H1 (cell line): Measurements from ENCODE around the gene STEAP4. TPM values are rescaled to one million over a fixed set of nuclear protein-coding genes. Genes with fewer than 3 reads are reported as not detected.

Experiments
- CTCF ChIA-PET: fragments of 300-600 bp; sonication (Branson Sonifier 250); formaldehyde crosslinking; loops from one replicate; lab custom pipeline; 2021; ENCODE audit not compliant: partially characterized antibody; lab: Charles Lee
- POLR2A ChIA-PET: fragments of 300-600 bp; sonication (Branson Sonifier 250); formaldehyde crosslinking; loops from one replicate; lab custom pipeline; 2021; ENCODE audit warnings: inconsistent platforms; ENCODE audit not compliant: partially characterized antibody; lab: Charles Lee
- DNase-seq, 2 experiments: peaks; one replicate each; pipeline versions ENCODE4 v3.0.0 to v3.0.0-alpha.2; 2010 to 2022; ENCODE audit warnings: low spot score in 2 of 2, low read depth in 1 of 2, mixed read lengths in 1 of 2
- FAIRE-seq: peaks from 2 replicates; lab custom pipeline; 2011; peaks lifted over from hg19 to GRCh38; lab: Jason Lieb, UNC
- H2AFZ ChIP-seq: 2 replicates; pipeline ENCODE4 v1.8.1; 2012; ENCODE audit warnings: low read length, inconsistent platforms
- H2AK5ac ChIP-seq: 2 replicates; pipeline ENCODE4 v1.6.1; 2013; ENCODE audit warnings: low read depth, low read length
- H2BK120ac ChIP-seq: replicated peaks from 2 replicates; pipeline ENCODE3; 2013; ENCODE audit warnings: low read depth, low read length, inconsistent platforms
- H2BK12ac ChIP-seq: 2 replicates; pipeline ENCODE4 v1.6.1; 2013; ENCODE audit warnings: low read depth, low read length
- H2BK15ac ChIP-seq: 2 replicates; pipeline ENCODE4 v1.6.1; 2013; ENCODE audit warnings: low read length
- H2BK20ac ChIP-seq: 2 replicates; pipeline ENCODE4 v1.6.1; 2013; ENCODE audit warnings: low read length
- H2BK5ac ChIP-seq: 2 replicates; pipeline ENCODE4 v1.6.1; 2013; ENCODE audit warnings: low read depth, low read length
- H3K14ac ChIP-seq: 2 replicates; pipeline ENCODE4 v1.6.1; 2013; ENCODE audit warnings: inconsistent platforms; ENCODE audit not compliant: insufficient read length
- H3K18ac ChIP-seq: 2 replicates; pipeline ENCODE4 v1.6.1; 2013; ENCODE audit warnings: low read length; ENCODE audit errors: extremely low read depth
- H3K23ac ChIP-seq: 2 replicates; pipeline ENCODE4 v1.6.1; 2013; ENCODE audit warnings: inconsistent platforms; ENCODE audit not compliant: insufficient read length
- H3K23me2 ChIP-seq: 2 replicates; pipeline ENCODE4 v1.6.1; 2013; ENCODE audit warnings: low read depth, low read length
- H3K27ac ChIP-seq: 2 replicates; pipeline ENCODE4 v1.6.1; 2011; ENCODE audit warnings: low read depth, low read length, inconsistent platforms
- H3K27me3 ChIP-seq, 4 experiments: replicated peaks in 1 of 4; 1 replicate in 1 of 4; 2 replicates in 3 of 4; pipeline versions ENCODE4 v1.6.1 to v1.8.1; 2011 to 2013; ENCODE audit warnings: low read length in 3 of 4, mild to moderate bottlenecking in 3 of 4, inconsistent platforms in 2 of 4, mixed read lengths in 2 of 4, moderate library complexity in 1 of 4; ENCODE audit not compliant: control insufficient read depth in 3 of 4, insufficient read depth in 3 of 4; ENCODE audit errors: extremely low read depth in 1 of 4
- H3K36me3 ChIP-seq, 4 experiments: 2 replicates each; pipeline versions ENCODE4 v1.6.1 to v1.8.1; 2011 to 2013; ENCODE audit warnings: mild to moderate bottlenecking in 4 of 4, low read length in 3 of 4, moderate library complexity in 2 of 4, control low read depth in 1 of 4, inconsistent platforms in 1 of 4; ENCODE audit not compliant: insufficient read depth in 4 of 4, control insufficient read depth in 2 of 4
- H3K4ac ChIP-seq: replicated peaks from 2 replicates; pipeline ENCODE3; 2013; ENCODE audit warnings: low read length, low read depth, mixed read lengths, inconsistent platforms; ENCODE audit not compliant: insufficient read length
- H3K4me1 ChIP-seq, 4 experiments: replicated peaks in 1 of 4; 1 replicate in 1 of 4; 2 replicates in 3 of 4; pipeline versions ENCODE4 v1.6.1 to v1.8.1; 2011 to 2013; ENCODE audit warnings: low read length in 3 of 4, inconsistent platforms in 2 of 4, mixed read lengths in 1 of 4; ENCODE audit not compliant: insufficient read depth in 4 of 4, control insufficient read depth in 3 of 4
- H3K4me2 ChIP-seq, 2 experiments: 2 replicates each; pipeline versions ENCODE4 v1.6.1 to v1.8.1; 2011 to 2013; ENCODE audit warnings: low read depth in 2 of 2, low read length in 2 of 2, control low read depth in 1 of 2, inconsistent platforms in 1 of 2, mild to moderate bottlenecking in 1 of 2; ENCODE audit not compliant: insufficient read depth in 1 of 2
- H3K4me3 ChIP-seq, 4 experiments: fragments of 200-600, 300-600 bp in 1 of 4; sonication (generic), shearing (Covaris generic), sonication (Bioruptor Twin) in 1 of 4; 2 replicates each; pipeline versions ENCODE4 v1.5.1 to v1.8.1; 2011 to 2016; ENCODE audit warnings: low read length in 4 of 4, low read depth in 3 of 4, control low read depth in 2 of 4, inconsistent platforms in 2 of 4, mild to moderate bottlenecking in 2 of 4, mixed read lengths in 1 of 4, moderate library complexity in 1 of 4; ENCODE audit not compliant: insufficient read depth in 2 of 4; ENCODE audit errors: extremely low read depth in 1 of 4
- H3K56ac ChIP-seq: replicated peaks from 2 replicates; pipeline ENCODE3; 2013; ENCODE audit warnings: low read depth, mild to moderate bottlenecking, mixed read lengths, low read length, inconsistent platforms; ENCODE audit not compliant: insufficient read length
- H3K79me1 ChIP-seq: 2 replicates; pipeline ENCODE4 v1.6.1; 2013; ENCODE audit warnings: low read depth, low read length, control low read depth
- H3K79me2 ChIP-seq, 2 experiments: 2 replicates each; pipeline versions ENCODE4 v1.6.1 to v1.8.1; 2012 to 2013; ENCODE audit warnings: low read length in 2 of 2, mild to moderate bottlenecking in 2 of 2, inconsistent platforms in 1 of 2; ENCODE audit not compliant: insufficient read depth in 2 of 2, control insufficient read depth in 1 of 2
- H3K9ac ChIP-seq, 4 experiments: replicated peaks in 1 of 4; 1 replicate in 1 of 4; 2 replicates in 3 of 4; pipeline versions ENCODE4 v1.6.1 to v1.8.1; 2011 to 2013; ENCODE audit warnings: low read depth in 3 of 4, low read length in 3 of 4, control low read depth in 2 of 4, mild to moderate bottlenecking in 2 of 4, moderate library complexity in 2 of 4, inconsistent platforms in 1 of 4; ENCODE audit errors: extremely low read depth in 1 of 4
- H3K9me3 ChIP-seq, 2 experiments: 2 replicates each; pipeline versions ENCODE4 v1.6.1 to v1.8.1; 2012 to 2013; ENCODE audit warnings: mild to moderate bottlenecking in 2 of 2, moderate library complexity in 2 of 2, control low read depth in 1 of 2, inconsistent platforms in 1 of 2, low read depth in 1 of 2, low read length in 1 of 2, mixed read lengths in 1 of 2; ENCODE audit not compliant: insufficient read depth in 2 of 2
- H4K20me1 ChIP-seq, 2 experiments: replicated peaks in 1 of 2; 2 replicates each; pipeline versions ENCODE3 to v1.8.1; 2011 to 2013; ENCODE audit warnings: inconsistent platforms in 2 of 2, low read length in 2 of 2, mild to moderate bottlenecking in 1 of 2; ENCODE audit not compliant: insufficient read depth in 2 of 2, control insufficient read depth in 1 of 2
- H4K5ac ChIP-seq: 2 replicates; pipeline ENCODE4 v1.6.1; 2013; ENCODE audit warnings: low read length, low read depth, mixed read lengths, inconsistent platforms; ENCODE audit not compliant: insufficient read length
- H4K8ac ChIP-seq: 2 replicates; pipeline ENCODE4 v1.8.0; 2013; ENCODE audit warnings: mild to moderate bottlenecking, moderate library complexity, low read length, inconsistent platforms; ENCODE audit not compliant: insufficient read depth; ENCODE audit errors: extremely low read depth
- H4K91ac ChIP-seq: replicated peaks from 2 replicates; pipeline ENCODE3; 2013; ENCODE audit warnings: low read length, mixed read lengths, inconsistent platforms; ENCODE audit not compliant: insufficient read length
- BRCA1 ChIP-seq: IDR thresholded peaks from 2 replicates; pipeline ENCODE4 v1.6.1; 2012; ENCODE audit warnings: low read depth, low read length, improper control_type of control experiment
- CBX5 ChIP-seq: fragments of 300-800, 300-1000 bp; sonication (generic); IDR thresholded peaks from 2 replicates; pipeline ENCODE4 v1.7.1; 2016; ENCODE audit warnings: antibody characterized with exemption, low read length, low read depth
- EGR1 ChIP-seq: IDR thresholded peaks from 2 replicates; pipeline ENCODE4 v1.6.1; 2011; ENCODE audit warnings: low read depth, low read length, borderline replicate concordance
- FOSL1 ChIP-seq: IDR thresholded peaks from 2 replicates; pipeline ENCODE4 v1.6.1; 2011; ENCODE audit warnings: mild to moderate bottlenecking, low read depth, low read length, moderate library complexity; ENCODE audit not compliant: insufficient read depth
- NANOG ChIP-seq: IDR thresholded peaks from 2 replicates; pipeline ENCODE4 v1.6.1; 2011; ENCODE audit warnings: low read length, low read depth, mild to moderate bottlenecking, inconsistent platforms; ENCODE audit not compliant: insufficient read depth, poor library complexity, severe bottlenecking
- POLR2AphosphoS5 ChIP-seq: IDR thresholded peaks from 2 replicates; pipeline ENCODE4 v1.6.1; 2011; ENCODE audit warnings: low read depth, low read length
- RAD21 ChIP-seq, 2 experiments: IDR thresholded peaks in 1 of 2; conservative IDR thresholded peaks in 1 of 2; 2 replicates each; pipeline ENCODE4 v1.6.1; 2011; ENCODE audit warnings: low read depth in 2 of 2, low read length in 2 of 2, improper control_type of control experiment in 1 of 2, inconsistent platforms in 1 of 2, mild to moderate bottlenecking in 1 of 2, moderate library complexity in 1 of 2
- WGBS, 2 experiments: shearing (Covaris generic) in 1 of 2; methylation state at CpG; one replicate each; pipeline versions ENCODE4 v1.1.6 to v1.1.7; 2013 to 2015; ENCODE audit warnings: low lambda C conversion rate in 2 of 2, mixed read lengths in 2 of 2, inconsistent platforms in 1 of 2, low coverage in 1 of 2, missing lambda C conversion rate in 1 of 2; ENCODE audit not compliant: insufficient replicate concordance in 2 of 2, insufficient coverage in 1 of 2, insufficient read length in 1 of 2; ENCODE audit errors: extremely low coverage in 1 of 2, missing lambda C conversion rate in 1 of 2; 5-methylcytosine and 5-hydroxymethylcytosine counted together
- polyA plus RNA-seq, 7 experiments: library from polyadenylated mRNA; depleted of rRNA in 3 of 7; stranded (reverse) in 5 of 7; unstranded in 2 of 7; fragments of >200 nt in 5 of 7; fragments of 200-250 nt in 2 of 7; gene quantifications; 1 replicate in 5 of 7; 2 replicates in 1 of 7; 4 replicates in 1 of 7; pipeline versions ENCODE4 v1.2.1 to v1.2.3, GENCODE V29; 2011 to 2013; ENCODE audit warnings: missing spikeins in 2 of 7, mixed read lengths in 2 of 7
- total RNA-seq: library from RNA; stranded (reverse); fragmentation: NEBNext Ultra II Directional; extraction: Animal tissue kit (Norgen Biotek cat#: 25700); gene quantifications from 2 replicates; pipeline ENCODE4 v1.2.1, GENCODE V29; 2021

The STEAP4 gene
- total and polyA plus RNA-seq, 2 of the 8 experiments (the other 6 are each of a cell fraction or from before 2014, with no cell fraction given) = under 0.01 TPM; not detected in 1

GRCh38 chr7:88322151-88322550 is 15.5 kb upstream of the STEAP4 start:
- no peak overlapping the region for H3K23ac ChIP-seq
- H3K4me2 ChIP-seq = no peak overlapping the region
- H2BK120ac ChIP-seq = no peak overlapping the region
- no peaks in the 10 kb centered on the region for H3K79me1 ChIP-seq
- no peak overlapping the region for H2BK5ac ChIP-seq
- H2BK12ac ChIP-seq = no peak overlapping the region
- H2BK15ac ChIP-seq = no peak overlapping the region
- no peak overlapping the region for H3K4ac ChIP-seq
- H3K9me3 ChIP-seq = no peaks in the 10 kb centered on the region
- ChIA-PET POLR2A (interaction anchor here (1.0 kb wide), 1 partner anchor 9 kb away, joined by 3 read pairs; no protein-coding TSS in a partner anchor), CTCF (interaction anchor here (0.6 to 2.4 kb wide), 3 partner anchors 23 to 1249 kb away, joined by 3 to 7 read pairs (median 4); no protein-coding TSS in a partner anchor)
- DNase-seq (no peak), FAIRE-seq (no peak)
- no peak overlapping the region for H3K18ac ChIP-seq
- no peaks in the 10 kb centered on the region for H3K4me1 ChIP-seq
- no peaks in the 10 kb centered on the region for H3K79me2 ChIP-seq
- H3K27ac ChIP-seq = no peak overlapping the region
- no peak overlapping the region for H2BK20ac ChIP-seq
- no peak overlapping the region for H4K8ac ChIP-seq
- no peak overlapping the region for H3K14ac ChIP-seq
- WGBS, 2 experiments = 95% methylated on average over 3 of the region's 3 CpGs; no CpG with 5 or more reads in 1 of the 2 experiments
- TF ChIP-seq EGR1 (no peak), NANOG (no peak), POLR2AphosphoS5 (no peak), RAD21 (IDR thresholded peaks at IDR 0.05 in 1 of 2, conservative IDR thresholded peaks at IDR 0.05 in 1 of 2; ENCODE audit: low read depth in 2 of 2, low read length in 2 of 2) (no peak), CBX5 (no peak), BRCA1 (no peak), FOSL1 (no peak)
- no peak overlapping the region for H4K91ac ChIP-seq
- no peaks in the 10 kb centered on the region for H3K36me3 ChIP-seq
- no peak overlapping the region for H3K9ac ChIP-seq
- H4K20me1 ChIP-seq = no peaks in the 10 kb centered on the region
- no peak overlapping the region for H4K5ac ChIP-seq
- H2AK5ac ChIP-seq = no peak overlapping the region
- no peak overlapping the region for H3K56ac ChIP-seq
- no peaks in the 10 kb centered on the region; the same call in 1 of the 2 replicates for H3K23me2 ChIP-seq
- H3K27me3 ChIP-seq = no peaks in the 10 kb centered on the region
- no peak overlapping the region for H2AFZ ChIP-seq
- no peak overlapping the region for H3K4me3 ChIP-seq
